Stimulated activated CD4-positive, alpha-beta T cell treated with anti-CD3 and anti-CD28 coated beads, TNF-alpha, amount 100 ng/mL, for 48 hours (primary cell): ENCODE results near the gene CYP24A1.

Experiments
- DNase-seq, 3 donors: peaks; one replicate each; pipeline ENCODE4 v3.0.0-alpha.2; 2020; ENCODE audit warnings: low read depth in 3 of 3

Gene CYP24A1

GRCh38 chr20:54174457-54175175, 830 bp upstream of the CYP24A1 start:
- no peak for DNase-seq

GRCh38 chr20:54172856-54173652, 732 bp downstream of the CYP24A1 start:
- no peak for DNase-seq

GRCh38 chr20:54172532-54172855, 1.3 kb downstream of the CYP24A1 start:
- DNase-seq = no peak

DNA sequence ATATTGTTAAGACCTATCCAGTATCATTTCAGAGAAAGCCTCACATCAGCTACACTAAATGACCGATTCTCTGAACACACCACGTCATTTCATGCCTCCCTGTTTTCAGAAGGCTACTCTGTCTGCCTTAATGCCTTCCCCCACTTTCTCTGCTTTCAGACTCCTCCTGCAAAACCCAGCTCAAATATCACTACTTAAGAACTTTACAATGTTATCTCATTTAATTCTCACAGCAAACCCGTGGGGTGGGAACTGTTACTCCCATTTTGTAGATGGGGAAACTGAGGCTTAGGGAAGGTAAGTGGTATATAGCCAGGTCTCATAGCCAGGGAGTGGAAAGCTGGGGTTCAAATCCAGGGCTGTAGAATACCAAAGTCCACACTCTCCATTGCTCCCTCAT, 2.8 kb downstream of the CYP24A1 start:
- DNase-seq = no peak

- DNase-seq = no peak
Measured at GRCh38 chr20:54170026-54170471, 3.7 kb downstream of the CYP24A1 start.

- no peak for DNase-seq
Measured at GRCh38 chr20:54168961-54169862, 4.6 kb downstream of the CYP24A1 start.

- DNase-seq = no peak
Measured at GRCh38 chr20:54167909-54168872, 5.6 kb downstream of the CYP24A1 start.

DNA sequence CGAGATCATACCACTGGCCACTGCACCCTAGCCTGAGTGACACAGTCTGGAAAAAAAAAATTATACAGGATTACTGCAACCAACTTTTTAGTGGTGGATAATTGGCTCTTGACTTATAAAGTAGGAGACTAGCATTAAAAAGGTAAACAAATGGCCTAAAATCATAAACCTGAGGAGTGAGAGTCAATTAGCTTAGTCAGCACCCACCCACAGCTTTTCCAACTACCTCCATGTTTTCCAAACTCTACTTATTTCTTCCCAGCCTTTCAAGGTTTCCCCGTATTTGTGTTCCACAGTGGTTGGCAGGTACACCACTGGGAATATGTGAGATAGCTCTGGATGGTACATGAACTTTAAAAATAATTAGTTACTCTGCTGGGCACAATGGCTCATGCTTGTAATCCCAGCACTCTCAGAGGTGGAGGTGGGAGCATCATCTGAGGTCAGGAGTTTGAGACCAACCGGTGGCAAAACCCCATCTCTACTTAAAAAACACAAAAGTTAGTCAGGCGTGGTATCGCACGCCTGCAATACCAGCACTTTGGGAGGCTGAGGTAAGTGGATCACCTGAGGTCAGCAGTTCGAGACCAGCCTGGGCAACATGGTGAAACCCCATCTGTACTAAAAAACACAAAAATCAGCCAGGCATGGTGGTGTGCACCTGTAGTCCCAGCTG, 6.7 kb downstream of the CYP24A1 start:
- DNase-seq = no peak

- DNase-seq = no peak
Measured at GRCh38 chr20:54165803-54166202, 8.0 kb downstream of the CYP24A1 start.

DNA sequence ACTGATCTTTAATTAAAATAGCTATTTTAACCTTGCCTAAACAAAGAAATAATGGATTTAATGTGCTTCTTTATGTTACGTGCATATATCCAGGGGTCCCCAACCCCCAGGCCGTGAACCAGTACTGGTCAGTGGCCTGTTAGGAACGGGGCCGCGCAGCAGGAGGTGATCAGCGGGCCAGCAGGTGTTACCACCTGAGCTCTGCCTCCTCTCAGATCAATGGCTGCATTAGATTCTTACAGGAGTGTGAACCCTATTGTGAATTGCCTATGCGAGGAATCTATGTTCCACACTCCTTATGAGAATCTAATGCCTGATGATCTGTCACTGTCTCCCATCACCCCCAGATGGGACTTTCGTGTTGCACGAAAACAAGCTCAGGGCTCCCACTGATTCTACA, 8.8 kb downstream of the CYP24A1 start:
- DNase-seq = no peak

- no peak for DNase-seq
Measured at GRCh38 chr20:54163402-54163801, 10.4 kb downstream of the CYP24A1 start.

- DNase-seq = no peak
Measured at GRCh38 chr20:54162378-54163009, 11.3 kb downstream of the CYP24A1 start.

DNA sequence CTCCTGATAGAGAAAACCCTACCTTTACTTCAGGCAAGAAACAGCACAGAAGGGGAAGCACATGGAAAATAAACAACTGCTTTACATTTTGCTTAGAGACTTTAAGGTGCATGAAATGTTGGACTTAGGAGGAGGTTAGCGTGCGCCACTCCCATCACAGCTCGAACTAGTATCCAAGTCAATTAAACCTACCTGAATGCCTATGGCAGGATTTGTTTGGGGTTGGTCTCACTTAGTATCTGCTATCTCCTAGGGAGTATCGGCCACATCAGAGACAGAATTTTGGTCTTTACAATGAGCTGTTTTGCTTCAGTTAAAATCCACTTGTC, 12.0 kb downstream of the CYP24A1 start:
- no peak for DNase-seq

DNA sequence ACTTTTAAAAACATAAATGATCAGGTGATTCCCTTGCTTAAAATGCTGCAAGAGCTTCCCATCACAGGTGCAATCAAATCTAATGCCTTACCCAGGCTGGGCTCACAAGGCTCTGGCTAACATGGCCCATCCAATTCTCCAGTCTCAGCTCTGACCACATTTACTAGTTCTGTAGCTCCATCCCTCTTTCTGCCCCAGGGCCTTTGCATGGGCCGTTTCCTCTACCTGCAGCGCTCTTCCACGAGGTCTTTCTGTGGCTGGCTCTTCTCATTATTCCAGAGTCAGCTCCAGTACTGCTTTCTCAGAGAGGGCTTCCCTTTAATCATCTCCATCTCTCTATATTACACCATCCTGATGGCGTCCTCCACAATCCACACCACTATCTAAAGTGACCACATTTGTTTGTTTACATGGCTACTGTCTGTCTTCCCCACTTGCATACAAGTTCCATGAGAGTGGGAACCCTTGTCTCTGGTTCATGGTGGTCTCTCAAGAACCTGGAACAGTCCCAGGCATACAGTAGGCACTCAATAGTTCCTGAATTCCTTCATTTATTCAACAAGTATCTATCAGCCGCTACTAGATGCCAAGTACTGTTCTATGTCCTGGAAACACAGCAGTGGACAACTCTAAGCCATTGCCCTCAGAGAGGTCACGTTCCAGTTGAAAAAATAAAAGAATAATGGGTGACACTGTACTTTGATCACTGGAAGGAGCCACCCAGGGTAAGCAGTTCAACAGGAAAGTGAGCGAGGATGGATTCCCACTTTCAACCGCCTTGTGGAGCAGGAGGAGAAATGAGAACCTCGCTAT, 12.6 kb downstream of the CYP24A1 start:
- no peak for DNase-seq

GRCh38 chr20:54160065-54161007, 13.4 kb downstream of the CYP24A1 start:
- DNase-seq = no peak

DNA sequence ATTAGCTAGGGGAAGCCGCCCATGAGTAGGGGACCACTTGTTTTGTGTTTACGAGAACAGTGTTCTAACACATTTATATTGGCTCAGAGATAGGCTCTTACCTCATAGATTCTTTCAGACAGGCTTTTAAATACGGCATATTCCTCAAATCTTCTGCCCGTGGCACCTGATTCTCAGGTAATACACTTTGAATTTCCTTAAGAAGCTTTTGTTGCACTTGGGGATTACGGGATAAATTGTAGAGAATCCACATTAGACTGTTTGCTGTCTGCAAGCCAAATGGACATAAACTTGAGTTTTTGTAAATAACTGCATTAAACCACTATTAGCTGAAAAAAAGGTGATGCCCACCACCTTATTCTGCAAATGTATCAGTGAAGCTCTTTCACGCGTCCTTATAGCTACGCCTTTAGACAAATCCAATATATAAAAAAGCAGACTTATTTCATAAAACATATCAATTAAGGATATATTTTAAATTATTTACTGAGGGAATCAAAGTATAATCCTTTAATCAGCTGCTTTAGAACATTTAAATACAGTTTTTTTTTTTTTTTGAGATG, 14.8 kb downstream of the CYP24A1 start:
- no peak for DNase-seq

DNA sequence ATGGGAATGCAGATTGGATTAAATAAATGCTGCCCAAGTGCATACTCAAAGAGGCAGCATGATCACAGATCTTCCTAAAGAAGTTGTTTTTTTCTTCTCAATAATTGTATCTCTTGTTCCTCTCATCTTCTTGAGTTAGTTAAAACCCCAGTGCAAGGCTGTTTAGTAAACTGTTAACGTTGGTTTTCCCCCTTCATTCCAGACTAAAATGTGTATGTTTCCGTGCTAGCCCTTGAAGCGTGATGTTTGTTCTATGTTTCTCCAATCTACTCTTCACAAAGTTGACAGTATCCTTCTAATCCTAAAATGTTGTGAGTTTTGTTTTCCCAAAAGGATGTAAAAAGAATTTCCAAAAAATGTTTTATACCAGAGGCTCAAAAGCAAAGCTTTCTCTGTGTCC, 15.6 kb downstream of the CYP24A1 start:
- DNase-seq = no peak
